HG03575 (cell line): ENCODE data around the gene INTS3.
"Not testable (repeated sequence)": the region's sequence is repeated elsewhere in the genome, so short reads cannot be mapped to it uniquely, and the experiment has no call there.

Experiments
- ATAC-seq: cut with Tn5 transposase; IDR thresholded peaks from one replicate; pipeline ENCODE4 v1.9.1; 2021; ENCODE audit not compliant: unreplicated experiment, insufficient number of reproducible peaks, low FRiP score; ENCODE audit errors: extremely low read depth

Gene INTS3

DNA sequence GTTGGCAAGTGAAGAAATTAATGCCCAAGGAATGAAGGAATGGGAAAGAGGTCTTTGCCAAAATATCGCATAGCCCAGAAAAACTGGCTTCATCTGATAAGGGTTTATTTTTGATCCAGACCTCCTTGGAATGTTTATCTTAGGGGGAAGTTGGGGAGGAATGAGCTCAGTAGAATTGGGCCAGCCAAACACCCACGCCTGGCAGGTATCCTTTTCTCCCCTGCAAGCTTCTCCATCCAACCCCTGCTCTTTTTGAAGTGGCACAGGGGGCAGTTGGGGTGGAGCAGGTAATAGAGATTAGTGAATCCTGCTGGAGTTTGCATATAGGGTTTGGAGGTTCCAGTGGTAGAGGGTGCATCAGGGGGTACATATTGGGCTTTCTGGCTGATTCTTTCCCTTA, 21.1 kb downstream of the INTS3 start:
- ATAC-seq, result no peak

DNA sequence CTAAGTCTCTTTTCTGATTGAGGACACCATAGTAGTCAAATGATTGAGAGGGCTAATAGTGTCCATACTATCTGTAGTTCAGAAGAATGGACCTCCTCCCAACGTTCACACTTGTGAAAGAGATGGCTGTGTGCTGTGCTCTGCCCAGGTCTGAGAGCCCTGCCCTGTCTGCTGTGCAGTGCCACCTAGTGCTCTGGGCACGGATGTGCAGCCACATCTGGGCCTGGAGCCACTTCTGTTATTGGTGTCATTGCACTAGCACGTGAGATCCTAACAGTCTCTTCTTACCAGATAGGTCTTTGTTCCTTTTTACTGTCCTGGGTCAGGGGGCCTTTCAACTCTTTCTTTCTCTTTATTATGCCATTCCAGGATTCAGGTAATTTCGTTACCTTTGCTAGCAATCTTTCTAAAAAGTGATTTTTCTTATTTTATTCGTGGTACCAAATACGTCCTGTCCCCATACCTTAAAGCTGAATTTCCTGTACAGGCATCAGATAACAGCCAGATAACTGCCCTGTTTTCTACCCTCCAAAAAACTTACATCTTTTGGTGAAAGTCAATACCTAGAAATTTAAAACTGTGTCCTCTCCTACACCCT, 21.7 kb downstream of the INTS3 start:
- no peak for ATAC-seq

DNA sequence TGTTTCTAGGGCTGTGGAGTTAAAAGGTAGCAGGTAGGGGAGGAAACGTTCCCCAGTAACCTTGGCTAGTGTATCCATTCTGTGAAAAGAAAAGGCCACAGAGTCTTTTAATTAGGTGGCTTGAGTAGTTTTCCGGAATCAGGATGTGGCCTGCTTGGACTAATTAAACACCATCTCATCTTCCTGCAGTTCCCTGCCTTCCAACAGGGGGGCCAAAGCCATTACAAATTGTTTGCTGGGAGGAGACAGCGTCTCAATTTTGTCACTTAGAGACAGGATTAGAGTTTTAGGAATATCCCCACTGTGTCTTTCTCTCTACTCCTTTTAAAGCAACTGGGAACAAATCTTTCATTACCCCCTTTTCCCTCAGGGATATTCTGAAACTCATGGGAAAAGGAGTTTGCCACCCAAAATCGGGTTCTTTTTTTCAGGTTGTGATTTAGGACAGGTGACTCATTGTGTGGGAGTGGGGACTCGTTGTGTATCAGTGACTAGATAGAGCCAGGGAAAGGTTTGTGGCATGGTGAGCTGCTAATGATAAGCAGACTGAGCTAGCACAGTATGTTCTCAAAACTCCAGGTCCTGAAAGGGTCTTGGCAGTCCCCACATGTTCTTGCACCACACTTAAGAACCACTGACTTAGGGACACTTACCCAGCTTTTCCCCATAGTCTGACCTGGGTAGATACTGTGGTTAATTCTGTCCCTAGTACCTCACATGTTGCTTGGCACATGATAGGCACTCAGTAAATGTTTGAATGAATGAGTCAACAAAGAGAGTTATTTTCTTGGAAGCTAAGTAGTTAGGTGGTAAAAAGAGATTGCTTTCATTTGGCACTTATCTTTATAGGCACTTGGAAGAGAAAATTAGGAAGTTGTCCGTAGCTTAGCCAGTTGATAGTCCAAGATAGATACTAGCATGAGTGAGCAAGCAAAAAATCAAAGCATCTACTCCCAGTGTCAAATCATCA, 22.5 kb downstream of the INTS3 start:
- ATAC-seq, result no peak

DNA sequence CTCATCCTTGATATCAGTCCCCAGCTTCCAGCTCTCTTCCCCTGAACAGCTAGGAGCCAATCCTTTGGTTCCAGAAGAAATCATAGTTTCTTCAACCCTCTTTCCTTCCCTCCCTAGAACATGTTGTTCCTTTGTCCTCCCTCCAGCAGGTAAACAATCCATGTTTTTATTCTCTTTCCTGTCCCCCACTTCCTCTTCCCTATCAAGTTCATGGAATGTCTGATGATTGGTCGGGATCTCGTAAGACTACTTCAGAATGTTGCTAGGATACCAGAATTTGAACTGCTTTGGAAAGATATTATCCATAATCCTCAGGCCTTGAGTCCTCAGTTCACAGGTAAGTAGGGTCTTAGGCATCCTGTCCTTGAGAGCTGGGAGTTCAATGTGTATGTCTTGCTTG, 24.2 kb downstream of the INTS3 start:
- no peak for ATAC-seq

DNA sequence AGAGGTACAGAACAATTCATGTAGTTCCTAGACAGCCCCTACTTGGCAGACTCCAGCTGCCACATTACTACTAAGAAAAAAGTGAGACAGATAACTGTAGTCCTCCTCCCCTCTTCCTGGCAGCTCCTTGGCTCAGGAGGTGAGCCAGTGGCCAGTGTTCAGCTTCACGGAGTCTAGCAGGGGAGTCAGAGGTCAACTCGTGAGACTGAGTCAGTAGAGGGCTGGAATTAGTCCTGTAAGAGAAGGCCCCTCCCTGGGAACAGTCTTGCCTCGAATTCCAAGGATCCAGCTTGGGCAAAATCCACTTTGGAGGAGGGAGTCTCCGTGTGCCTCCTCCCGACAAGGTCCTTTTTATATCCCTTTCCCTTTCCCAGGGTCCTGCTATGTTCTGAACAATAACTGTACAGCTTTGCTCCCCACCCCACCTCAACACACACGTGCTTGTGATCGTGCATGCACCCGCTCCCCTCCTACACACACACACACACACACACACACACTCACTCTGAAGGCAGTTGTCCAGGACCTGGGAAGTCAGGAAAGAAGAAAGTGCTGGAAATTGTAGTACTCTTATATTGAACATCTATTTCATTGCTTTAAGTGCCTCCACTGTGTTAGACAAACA, 24.8 kb downstream of the INTS3 start:
- no peak for ATAC-seq

DNA sequence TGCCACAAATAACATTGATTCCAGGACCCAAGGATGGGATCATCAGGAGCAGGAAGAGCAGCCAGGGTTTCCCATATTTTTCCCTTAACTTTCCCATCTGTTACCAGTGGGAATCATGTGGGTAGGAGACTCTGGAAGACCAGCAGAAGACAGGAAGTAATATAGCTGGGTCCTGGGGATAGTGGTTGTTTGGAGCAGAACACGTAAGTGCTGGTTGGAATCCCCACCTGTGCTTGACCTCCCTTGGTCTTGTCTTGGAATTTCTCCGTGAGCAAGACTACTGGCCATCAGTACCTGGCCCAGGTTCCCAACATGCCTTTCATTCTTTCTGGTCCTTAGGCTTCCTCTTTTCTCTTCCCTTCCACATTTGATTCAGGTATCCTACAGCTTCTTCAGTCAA, 26.4 kb downstream of the INTS3 start:
- ATAC-seq, result no peak

DNA sequence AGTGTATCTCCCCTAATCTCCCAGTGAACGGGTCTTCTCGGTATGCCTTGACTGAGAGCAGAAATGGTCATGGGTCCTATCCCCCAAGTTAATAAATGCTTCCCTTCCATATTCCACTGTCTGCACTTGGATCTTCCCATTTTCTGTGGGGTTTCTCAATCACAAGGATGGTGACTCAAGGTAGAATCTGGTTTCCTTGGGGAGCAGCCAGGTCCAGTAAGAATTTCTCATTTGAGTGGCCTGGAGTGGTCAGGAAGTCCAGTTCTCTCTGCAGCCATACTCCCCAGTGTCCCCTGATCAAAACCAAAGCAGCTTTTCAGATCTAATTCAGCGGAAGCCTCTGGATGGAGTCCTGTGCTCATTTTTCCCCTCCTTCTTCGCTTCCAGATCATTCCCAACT, 32.6 kb downstream of the INTS3 start:
- ATAC-seq, result no peak

DNA sequence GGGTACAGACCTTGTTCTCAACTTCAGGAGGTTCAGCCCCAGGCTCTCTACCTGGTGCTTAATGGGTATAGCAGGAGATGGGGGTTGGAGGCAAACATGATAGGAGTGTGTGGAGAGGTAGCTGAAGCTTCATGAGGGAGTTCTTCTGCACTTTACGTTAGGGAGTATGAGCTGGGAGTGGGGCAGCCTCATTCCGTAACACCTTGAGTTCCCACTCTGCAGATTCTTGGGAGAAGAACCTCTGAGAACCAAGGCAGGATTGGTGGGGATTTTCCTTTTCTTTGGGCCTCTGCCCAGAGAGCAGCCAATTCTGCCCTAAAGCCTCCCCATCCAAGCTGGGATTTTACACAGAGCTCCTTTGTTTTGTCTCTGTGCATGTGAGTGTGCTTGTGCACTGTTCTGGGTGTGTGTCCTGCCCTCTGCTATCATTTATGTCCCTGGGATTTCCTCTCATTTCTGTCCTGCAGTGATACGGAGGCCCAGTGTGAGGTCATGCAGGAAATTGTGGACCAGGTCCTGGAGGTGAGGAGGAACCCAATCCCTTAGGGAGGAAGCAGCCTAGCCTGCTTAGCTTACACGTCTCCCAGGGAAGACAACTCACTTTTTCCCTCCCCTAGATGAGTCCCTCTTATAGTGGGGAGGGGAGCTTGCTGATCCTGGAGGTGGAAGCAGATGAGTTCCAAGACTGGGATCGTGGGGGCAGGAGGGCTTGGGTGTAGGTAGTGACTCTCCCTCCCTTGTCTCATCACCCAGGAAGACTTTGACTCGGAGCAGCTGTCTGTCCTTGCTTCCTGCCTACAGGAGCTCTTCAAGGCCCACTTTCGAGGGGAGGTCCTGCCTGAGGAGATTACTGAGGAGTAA, 35.7 kb downstream of the INTS3 start:
- no peak for ATAC-seq

DNA sequence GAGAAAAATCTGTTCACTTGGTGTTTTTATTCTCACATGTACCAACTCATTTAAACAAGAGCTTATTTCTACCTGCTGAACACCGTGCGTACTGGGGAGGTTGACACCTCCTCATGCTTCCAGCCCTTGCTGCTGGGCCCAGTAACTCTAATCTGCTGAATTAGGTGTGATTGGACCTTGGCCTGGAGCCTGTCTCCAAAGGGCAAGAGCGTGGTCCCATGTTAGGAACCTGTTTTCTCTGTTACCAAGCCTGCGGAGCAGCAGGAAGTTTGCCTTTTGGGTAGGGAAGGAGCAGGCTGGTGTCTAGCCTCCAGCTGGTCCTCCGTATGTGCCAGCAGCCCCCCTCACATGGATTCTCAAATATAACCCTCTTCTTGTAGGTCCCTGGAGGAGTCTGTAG, 36.5 kb downstream of the INTS3 start:
- no peak for ATAC-seq

DNA sequence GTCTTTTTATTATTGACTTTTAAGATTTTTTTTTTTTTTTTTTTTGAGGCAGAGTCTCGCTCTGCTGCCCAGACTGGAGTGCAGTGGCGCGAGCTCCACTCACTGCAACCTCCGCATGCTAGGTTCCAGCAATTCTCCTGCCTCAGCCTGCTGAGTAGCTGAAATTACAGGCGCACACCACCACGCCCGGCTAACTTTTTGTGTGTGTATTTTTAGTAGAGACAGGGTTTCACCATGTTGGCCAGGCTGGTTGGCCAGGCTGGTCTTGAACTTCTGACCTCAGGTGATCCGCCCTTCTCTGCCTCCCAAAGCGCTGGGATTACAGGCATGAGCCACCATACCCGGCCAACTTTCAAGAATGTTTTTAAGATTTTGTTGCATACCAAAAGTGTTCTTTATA, 38.8 kb downstream of the INTS3 start:
- ATAC-seq, result not testable (repeated sequence)

DNA sequence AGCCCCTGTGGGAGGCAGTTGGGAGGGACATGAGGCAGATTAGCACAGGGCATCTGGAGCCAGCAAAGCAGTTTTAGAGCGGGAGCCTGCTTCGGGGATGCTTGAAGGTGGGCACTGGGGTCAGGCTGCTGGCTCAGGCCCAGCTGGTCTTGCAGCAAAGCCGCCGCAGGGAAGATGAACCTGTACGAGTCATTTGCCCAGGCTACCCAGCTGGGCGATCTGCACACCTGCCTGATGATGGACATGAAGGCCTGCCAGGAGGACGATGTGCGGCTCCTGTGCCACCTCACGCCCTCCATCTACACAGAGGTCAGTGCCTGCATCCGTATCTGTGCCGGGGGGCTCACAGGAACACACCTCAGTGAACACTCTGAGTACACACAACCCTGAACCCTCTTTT, 39.7 kb downstream of the INTS3 start:
- no peak for ATAC-seq

DNA sequence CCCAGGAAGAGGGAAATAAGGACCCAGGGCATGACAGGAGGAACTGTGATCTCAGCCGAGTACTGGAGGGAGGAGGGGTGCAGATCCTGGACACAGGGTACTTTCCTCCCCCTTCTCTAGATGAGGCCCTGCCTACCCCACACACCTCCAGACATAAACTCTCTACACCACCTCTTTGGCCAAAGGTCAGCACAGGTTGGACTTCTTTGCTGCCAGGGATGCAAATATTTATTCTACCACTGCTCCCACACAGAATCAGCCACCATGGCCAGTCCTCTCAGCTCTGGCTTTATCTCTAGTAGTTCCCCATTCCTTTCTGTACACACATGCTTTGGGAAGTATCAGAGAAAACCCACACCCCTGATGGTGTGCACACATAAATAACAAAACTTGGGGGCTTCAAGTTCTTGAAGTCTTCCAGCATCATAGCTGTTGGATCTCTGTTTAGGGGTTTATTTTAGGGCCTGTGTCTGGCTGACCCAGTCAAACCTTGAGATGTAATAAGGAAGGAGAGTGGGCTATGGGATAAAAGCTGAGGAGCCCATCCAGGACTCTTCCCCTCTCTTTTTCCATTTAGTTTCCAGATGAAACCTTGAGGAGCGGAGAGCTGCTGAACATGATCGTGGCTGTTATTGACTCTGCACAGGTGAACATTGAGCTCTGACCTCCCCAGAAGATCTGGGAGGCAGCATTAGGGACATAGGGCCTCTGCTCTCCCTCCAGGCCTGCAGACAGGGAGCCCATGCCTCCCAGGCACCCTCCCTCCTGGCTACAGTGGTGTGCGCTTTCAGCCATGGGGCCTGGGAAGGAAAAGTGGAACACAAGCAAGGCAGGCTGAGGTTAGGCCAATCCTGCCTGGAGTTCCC, 40.7 kb downstream of the INTS3 start:
- ATAC-seq, result no peak

DNA sequence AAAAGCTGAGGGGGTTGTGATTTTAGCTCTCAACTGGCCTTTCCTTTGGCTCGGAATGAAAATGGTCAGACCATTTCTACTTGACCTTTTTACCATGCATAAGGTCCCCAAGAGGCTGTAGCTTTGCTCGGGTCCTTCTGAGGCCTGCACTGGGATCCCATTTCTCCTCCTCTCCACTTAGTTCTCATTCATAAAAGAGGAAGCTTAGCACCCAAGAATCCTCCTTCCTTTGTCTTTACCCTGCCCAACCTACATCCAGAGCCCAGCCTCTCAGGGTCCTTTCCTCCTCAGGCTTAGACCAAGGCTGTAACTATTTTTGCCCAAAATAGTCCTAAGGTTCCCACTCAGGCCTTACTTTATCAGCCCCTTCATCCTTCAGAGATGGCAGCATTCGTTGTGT, 41.4 kb downstream of the INTS3 start:
- no peak for ATAC-seq

DNA sequence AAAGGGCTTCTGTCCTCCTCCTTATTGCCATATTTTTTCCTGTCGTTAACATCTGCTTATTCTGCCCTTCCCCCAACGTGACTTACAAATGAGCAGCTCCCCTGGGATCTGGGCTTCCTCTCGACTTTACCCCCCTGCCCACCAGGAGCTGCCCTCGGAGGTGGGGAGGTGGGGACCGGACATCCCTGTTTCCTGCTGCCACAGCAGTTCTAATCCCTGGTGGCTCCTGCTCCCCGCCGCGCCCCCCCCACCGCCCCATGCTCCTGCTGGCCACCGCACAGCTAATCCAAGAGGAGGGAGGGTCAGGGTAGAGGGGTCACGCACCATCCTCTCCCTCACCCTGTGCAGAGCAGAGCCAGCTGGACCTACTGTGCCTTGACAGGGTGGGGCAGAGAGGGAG, 42.9 kb downstream of the INTS3 start:
- ATAC-seq, result no peak

DNA sequence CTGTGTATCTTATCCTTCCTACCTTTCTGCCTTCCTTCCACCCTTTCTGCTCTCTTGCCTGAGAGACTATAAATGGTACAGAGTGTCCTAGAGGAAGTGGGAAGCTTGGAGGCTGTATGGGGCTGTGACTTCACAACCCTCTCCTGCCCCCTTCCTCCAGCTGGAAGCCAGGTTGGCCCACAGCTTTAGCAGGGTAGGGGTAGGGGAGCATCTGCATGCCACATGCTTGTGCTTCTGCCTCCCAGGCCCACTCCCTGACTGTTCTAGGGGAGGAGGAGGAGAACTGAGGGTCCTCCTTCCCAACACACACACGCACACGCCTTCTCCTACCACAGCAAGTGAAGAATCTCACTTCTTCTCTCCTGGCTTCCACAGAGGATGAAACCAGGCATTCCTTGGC, 43.4 kb downstream of the INTS3 start:
- no peak for ATAC-seq

DNA sequence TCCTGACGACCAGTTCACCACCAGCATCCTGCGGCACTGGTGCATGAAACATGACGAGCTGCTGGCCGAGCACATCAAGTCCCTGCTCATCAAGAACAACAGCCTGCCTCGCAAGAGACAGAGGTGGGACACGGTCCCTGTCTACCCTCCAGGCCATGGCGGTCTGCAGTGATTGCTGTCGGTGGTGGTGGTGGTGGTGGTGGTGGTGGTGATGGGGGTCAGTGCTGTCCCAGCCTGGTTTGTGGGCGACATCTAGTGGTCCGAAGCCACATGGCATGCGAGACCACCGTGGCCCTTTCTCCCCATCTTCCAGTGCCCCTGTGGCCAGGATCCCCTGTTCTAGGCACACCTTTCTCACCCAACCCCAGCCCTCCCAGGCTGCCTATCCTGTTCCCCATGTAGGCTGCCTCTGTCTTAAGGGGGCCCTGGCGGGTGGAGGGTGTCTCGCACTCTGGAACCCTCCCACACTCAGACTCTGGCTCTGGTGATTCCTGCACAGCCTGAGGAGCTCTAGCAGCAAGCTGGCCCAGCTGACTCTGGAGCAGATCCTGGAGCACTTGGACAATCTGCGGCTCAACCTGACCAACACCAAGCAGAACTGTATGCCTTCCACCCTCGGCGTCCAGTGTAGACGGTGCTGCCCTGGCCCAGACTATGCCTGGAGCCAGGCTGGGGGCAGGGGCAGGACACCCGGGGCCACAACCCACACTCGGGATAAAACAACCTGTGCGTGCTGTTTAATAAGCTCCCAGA, 44.2 kb downstream of the INTS3 start:
- no peak for ATAC-seq

DNA sequence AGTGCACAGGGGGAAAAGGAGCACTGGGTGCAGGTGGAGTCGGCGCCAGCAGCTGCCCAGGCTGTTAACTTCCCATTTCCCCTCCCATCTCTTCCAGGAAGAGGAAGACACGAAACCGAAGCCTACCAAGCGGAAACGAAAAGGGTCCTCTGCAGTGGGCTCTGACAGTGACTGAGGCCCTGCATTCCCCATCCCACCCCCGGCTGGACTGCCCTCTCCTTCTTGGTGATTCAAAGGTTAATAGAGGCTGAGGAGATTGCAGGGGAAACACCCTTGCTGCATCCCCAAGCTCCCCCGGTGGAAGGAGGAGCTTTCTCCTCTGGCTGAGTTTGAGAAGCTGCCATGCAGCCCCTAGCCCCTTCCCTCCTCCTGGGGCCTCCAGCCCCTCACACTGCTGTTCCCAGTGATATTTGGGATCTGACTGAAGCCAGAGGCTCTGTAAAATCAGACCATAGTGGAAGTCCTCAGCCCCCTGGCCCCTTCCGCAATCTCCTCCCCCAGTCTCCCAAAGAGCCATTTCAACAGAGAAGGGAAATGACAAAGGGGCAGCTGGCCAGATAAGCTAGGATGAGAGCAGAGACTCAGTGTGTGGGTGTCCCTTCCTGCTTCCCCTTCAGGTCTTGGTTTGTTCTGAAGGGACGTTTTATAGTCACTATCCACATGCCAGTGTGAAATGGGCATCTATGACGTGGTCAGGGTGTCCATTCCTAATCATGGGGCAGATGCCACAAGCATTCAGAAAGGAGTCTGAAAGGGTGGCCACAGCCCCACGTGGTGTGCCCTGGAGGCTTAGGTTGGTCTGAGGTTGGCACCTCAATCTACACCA, 45.5 kb downstream of the INTS3 start:
- no peak for ATAC-seq
